GM21528 (cell line): ENCODE results near the gene TMCC2.

Experiments used
- ATAC-seq: cut with Tn5 transposase; IDR thresholded peaks from one replicate; pipeline ENCODE4 v1.9.1; 2021; ENCODE audit warnings: mild to moderate bottlenecking, moderate library complexity; ENCODE audit not compliant: unreplicated experiment, low FRiP score

TMCC2 gene

DNA sequence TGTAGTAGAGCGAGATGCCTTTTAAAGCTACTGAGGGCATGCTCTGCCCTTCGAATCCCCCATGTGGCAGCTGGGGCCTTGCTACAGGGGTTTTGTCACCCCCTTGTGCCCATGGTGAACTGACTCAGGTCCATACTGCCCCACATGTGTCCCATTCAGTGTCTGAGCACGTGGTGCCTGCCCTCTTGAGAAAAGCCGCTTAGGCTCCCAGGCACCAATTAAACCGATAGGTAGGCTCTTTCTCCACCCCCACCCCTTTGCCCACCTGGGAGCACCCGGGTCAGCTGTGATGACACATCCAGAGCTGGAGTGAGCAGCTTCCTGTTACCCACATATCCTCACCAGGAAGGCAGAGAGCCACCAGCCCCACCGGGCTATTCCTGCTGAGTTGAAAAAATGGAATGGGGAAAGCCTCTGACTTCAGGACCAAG is 30.5 kb downstream of the TMCC2 start:
- ATAC-seq: no peak

GRCh38 chr1:205258719-205259118 is 31.0 kb downstream of the TMCC2 start:
- ATAC-seq: no peak

GRCh38 chr1:205259324-205259832 is 31.6 kb downstream of the TMCC2 start:
- ATAC-seq: no peak

DNA sequence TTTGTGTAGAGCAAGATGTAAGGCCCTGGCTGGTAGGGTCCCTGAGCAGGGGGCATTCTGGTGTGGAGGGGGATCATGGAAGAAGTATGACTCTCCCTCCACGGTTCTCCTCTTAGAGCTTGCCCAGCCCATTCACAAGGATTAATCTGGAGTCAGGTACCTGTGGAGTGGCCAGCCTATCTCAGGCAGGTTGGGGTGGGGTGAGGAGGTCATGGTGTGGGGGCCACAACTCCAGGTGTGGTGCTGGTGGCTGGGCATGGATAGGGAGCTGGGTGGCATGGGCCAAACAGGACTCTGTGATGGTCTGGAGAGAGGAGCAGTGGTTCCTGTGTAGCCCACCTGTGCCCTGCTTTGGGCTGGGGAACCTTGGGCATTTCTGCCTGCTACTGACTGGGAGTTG is 32.3 kb downstream of the TMCC2 start:
- ATAC-seq: no peak

GRCh38 chr1:205260948-205261732 is 33.4 kb downstream of the TMCC2 start:
- ATAC-seq: no peak

DNA sequence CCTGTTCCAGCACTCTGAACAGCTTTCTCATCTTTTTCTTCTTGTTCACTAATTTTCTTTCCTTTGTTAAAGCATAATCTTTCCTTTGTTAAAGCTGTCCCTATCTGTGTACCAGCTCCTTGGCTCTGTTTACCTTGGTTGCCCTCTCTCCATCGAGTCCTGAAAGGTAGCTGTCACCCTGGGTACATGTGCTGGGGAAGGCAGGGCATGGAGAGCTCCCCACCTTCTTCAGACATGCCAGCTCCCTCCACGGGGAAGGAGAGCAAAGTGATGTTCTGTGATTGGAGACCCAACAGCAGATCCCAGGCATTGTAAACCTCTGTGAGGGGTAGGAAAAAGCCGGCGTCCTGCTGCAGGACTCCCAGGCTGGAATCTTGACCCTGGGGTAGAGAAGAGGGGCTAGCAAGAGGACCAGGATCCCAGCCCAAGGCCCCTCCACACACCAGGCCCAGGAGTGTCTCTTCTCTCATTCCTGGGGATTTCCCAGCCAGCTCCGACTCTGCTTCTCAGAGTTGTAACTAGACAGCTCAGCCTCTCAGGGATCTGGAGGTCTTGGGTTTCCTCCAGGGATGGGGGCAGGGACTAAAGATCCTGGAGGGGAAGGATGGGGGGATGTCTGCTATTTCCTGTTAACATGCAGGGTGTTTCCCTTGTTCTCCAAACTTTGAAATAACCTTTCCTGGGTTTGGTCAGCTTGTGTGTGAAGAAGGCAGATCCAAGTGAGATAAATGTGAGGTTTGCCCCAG is 34.4 kb downstream of the TMCC2 start:
- ATAC-seq: no peak

GRCh38 chr1:205262731-205263171 is 35.0 kb downstream of the TMCC2 start:
- no peak for ATAC-seq

GRCh38 chr1:205263580-205264190 is 35.9 kb downstream of the TMCC2 start:
- ATAC-seq: no peak

DNA sequence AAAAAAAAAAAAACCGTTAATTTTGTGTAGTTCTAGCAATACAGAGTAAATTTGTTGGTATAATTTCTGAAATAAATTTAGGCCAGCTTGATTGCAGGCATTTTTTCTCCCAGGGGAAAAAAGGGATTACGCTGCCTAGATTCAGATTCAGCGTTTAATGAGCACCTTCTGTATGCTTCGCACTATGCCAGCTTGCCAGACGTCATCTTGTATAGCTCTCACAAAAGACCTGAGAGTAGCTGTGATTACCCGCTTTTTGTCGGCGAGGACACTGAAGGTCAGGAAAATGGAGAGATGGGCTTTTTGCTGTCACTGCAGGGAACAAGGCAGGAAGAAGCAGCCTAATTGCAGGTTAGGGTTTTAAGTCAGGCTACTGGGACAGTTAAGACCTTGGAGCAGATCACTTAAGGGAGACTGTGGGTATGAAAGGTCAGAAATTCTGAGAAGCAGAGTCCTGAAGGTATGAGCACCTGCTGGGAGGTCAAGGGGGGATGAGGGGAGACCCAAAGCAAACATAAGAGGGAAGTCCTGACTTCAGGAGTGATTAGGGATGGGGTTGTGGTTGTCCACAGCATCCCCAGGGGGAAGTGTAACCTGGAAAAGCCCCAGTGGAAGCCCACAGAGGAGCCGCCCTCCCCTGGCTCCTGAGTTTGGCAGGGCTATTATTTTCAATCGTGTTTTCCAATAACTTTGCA is 39.0 kb downstream of the TMCC2 start:
- ATAC-seq: no peak

DNA sequence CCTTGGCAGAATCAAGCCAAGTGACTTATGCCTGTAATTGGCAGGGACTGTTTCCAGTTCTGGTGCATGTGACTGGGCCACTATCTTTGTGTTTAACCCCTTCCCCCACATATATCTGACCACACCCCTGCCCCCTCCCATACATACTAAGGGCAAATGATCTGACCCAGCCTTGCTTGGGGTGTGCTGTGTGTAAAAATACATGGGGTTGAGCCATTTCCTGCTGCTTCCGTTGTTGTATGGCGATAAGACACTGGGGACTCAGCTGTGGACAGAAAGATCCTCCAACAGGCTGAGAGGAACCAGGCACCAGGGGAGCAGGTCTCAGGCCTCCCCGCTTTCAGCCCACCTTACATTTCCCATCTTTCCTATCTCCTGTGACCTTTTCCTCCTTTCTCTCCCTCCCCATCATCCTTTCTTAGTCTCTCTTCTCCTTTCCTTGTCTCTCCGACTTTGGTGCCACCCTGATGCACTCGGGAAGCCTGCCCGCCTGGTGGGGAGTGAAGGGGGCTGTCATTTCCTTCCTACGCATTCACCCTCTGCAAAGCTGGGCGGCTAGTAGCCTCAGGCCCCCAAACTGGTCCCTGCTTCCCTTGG is 39.7 kb downstream of the TMCC2 start:
- ATAC-seq: no peak

DNA sequence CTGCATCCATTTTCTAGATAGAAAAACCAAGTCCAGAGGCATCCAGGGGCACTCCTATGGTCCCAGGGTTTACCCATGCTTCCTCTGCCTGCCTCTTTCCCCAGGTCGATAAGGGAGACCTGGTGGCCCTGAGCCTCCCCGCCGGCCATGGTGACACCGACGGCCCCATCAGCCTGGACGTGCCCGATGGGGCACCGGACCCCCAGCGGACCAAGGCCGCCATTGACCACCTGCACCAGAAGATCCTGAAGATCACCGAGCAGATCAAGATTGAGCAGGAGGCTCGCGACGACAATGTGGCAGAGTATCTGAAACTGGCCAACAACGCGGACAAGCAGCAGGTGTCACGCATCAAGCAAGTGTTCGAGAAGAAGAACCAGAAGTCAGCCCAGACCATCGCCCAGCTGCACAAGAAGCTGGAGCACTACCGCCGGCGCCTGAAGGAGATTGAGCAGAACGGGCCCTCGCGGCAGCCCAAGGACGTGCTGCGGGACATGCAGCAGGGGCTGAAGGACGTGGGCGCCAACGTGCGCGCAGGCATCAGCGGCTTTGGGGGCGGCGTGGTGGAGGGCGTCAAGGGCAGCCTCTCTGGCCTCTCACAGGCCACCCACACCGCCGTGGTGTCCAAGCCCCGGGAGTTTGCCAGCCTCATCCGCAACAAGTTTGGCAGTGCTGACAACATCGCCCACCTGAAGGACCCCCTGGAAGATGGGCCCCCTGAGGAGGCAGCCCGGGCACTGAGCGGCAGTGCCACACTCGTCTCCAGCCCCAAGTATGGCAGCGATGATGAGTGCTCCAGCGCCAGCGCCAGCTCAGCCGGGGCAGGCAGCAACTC is 41.3 kb downstream of the TMCC2 start:
- ATAC-seq: no peak

DNA sequence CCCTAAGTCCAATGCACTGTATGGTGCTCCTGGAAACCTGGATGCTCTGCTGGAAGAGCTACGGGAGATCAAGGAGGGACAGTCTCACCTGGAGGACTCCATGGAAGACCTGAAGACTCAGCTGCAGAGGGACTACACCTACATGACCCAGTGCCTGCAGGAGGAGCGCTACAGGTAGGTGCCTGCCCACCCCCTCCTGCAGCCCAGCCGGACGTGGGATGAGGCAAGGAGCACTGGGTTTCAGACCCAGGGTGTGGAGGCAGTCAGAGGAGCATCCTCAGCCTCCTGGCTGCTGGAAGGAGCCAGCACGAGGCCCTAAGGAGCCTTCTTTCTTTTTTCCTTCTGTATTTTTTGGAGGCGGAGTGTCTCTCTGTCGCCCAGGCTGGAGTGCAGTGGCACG is 42.0 kb downstream of the TMCC2 start:
- ATAC-seq: no peak

DNA sequence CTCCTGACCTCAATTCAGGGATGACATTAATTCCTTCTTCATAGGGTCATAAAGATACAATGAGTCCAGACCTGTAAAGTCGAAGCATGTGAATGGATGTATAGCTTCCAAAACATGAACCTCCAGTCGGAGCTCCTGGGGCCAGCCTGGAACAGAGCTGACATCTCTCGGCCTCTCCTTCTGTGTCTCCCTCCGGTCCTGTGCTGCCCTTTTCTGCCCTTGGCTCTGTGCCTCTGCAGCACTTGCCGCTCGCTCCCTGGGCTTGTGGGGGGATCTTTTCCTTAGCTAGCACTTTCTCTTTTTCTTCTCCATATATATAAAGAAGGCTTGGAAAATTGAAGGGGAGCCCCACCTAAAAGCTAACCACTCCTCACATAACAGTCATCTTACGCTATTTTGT is 42.5 kb downstream of the TMCC2 start:
- no peak for ATAC-seq

- no peak for ATAC-seq
Measured at GRCh38 chr1:205270764-205271163, 43.0 kb downstream of the TMCC2 start.

- ATAC-seq: no peak
Measured at GRCh38 chr1:205271277-205271676, 43.5 kb downstream of the TMCC2 start.

GRCh38 chr1:205271745-205272144 is 44.0 kb downstream of the TMCC2 start:
- ATAC-seq: no peak

GRCh38 chr1:205272536-205272935 is 44.8 kb downstream of the TMCC2 start:
- ATAC-seq: no peak

GRCh38 chr1:205273551-205273982 is 45.8 kb downstream of the TMCC2 start:
- ATAC-seq: no peak

- no peak for ATAC-seq
Measured at GRCh38 chr1:205274041-205274691, 46.4 kb downstream of the TMCC2 start.
